ENCODE data around the gene KRTAP10-5. TPM values are rescaled to one million over a fixed set of nuclear protein-coding genes. Genes with fewer than 3 reads are reported as not detected.

The KRTAP10-5 gene
- polyA plus RNA-seq, 3 donors: not detected

DNA sequence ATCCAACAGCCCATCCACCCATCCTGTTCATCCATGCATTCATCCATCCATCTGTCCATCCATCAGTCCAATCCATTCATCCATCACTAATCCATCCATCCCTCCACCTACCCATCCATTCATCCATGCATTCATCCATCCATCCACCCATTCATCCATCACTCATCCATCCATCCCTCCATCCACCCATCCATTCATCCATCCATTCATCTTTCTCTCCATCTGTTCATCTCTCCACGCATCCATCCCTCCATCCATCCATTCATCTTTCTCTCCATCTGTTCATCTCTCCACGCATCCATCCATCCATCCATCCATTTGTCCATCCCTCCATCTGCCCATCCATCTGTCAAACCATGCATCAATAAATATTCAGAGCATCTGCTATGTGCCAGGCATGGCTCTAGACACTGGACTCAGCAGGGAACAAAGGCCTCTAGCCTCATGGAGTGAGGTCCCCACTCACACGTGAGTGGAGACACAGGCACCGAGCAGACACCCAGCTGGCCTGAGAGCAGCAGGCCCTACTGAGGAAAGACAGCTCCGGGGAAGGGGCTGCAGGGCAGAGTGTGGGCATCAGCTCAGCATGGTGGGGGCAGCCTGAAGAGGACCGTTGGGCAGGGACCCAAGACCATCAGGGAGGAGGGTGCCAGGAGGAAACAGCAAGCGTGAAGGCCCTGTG lies 50.0 kb downstream of the KRTAP10-5 start:
- DNase-seq: no peak

DNA sequence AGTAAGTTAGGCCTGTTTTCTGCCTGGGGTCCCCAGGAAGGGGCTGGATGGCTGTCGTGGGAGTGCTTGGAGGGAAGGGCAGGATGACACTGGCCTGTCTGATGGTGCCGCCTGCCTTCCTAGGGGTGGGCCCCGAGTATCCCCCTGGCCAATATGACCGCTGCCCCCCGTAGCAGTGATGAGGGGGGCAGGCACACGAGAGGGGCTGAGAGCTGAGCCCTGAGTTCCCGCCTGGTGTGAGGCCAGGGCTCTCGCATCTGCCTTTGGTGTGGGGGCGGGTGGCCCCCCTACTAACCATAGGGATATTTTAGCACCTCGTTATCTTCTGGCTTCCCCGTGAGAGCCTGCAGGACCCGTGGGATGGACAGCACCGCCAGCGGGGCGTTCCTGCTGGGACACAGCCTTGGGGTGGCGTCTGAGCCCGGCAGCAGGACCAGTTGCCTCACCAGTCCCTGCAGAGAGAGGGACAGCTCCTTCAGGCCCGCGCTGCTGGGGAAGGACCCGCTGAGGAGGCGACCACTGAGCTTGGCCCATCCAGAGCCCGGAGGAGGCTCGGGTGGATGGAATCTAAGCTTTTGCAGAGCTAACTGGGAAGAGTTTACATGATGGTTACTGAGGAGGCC lies 50.8 kb downstream of the KRTAP10-5 start:
- no peak for DNase-seq

Other genes with a start within 250 kb of the KRTAP10-5 start
- 10 to 100 TPM; 32.6 to 37.0 (median 33.0) TPM for gene CFAP410, start 241.2 kb downstream of the KRTAP10-5 start, polyA plus RNA-seq (ENCODE audit: insufficient read length in 3 of 3)
- 1 to 10 TPM in 2 of 3 donors, under 1 TPM in 1; 0.98 to 1.3 (median 1.2) TPM for gene TRPM2, start 227.0 kb downstream of the KRTAP10-5 start, polyA plus RNA-seq (ENCODE audit: insufficient read length in 3 of 3)
- 1 to 10 TPM; 4.6 to 5.6 (median 5.2) TPM for gene LRRC3, start 125.1 kb downstream of the KRTAP10-5 start, polyA plus RNA-seq (ENCODE audit: insufficient read length in 3 of 3)
- not detected for gene KRTAP10-1, start 40.4 kb downstream of the KRTAP10-5 start, polyA plus RNA-seq (ENCODE audit: insufficient read length in 3 of 3)
- not detected for gene KRTAP10-2, start 29.1 kb downstream of the KRTAP10-5 start, polyA plus RNA-seq (ENCODE audit: insufficient read length in 3 of 3)
- gene KRTAP10-3, start 21.8 kb downstream of the KRTAP10-5 start, polyA plus RNA-seq (ENCODE audit: insufficient read length in 3 of 3): not detected
- not detected for gene KRTAP10-4, start 6.9 kb downstream of the KRTAP10-5 start, polyA plus RNA-seq (ENCODE audit: insufficient read length in 3 of 3)
- not detected for gene KRTAP10-6, start 11.9 kb upstream of the KRTAP10-5 start, polyA plus RNA-seq (ENCODE audit: insufficient read length in 3 of 3)
- not detected for gene KRTAP10-7, start 20.0 kb upstream of the KRTAP10-5 start, polyA plus RNA-seq (ENCODE audit: insufficient read length in 3 of 3)
- not detected for gene KRTAP10-8, start 31.5 kb upstream of the KRTAP10-5 start, polyA plus RNA-seq (ENCODE audit: insufficient read length in 3 of 3)
- not detected for gene KRTAP10-9, start 46.5 kb upstream of the KRTAP10-5 start, polyA plus RNA-seq (ENCODE audit: insufficient read length in 3 of 3)
- gene KRTAP10-10, start 56.8 kb upstream of the KRTAP10-5 start, polyA plus RNA-seq (ENCODE audit: insufficient read length in 3 of 3): not detected
- gene KRTAP10-11, start 65.8 kb upstream of the KRTAP10-5 start, polyA plus RNA-seq (ENCODE audit: insufficient read length in 3 of 3): not detected
- gene KRTAP12-4, start 74.1 kb upstream of the KRTAP10-5 start, polyA plus RNA-seq (ENCODE audit: insufficient read length in 3 of 3): not detected
- gene KRTAP12-3, start 77.3 kb upstream of the KRTAP10-5 start, polyA plus RNA-seq (ENCODE audit: insufficient read length in 3 of 3): not detected
- gene KRTAP12-2, start 86.3 kb upstream of the KRTAP10-5 start, polyA plus RNA-seq (ENCODE audit: insufficient read length in 3 of 3): not detected
- gene KRTAP12-1, start 101.6 kb upstream of the KRTAP10-5 start, polyA plus RNA-seq (ENCODE audit: insufficient read length in 3 of 3): not detected
- gene KRTAP10-12, start 116.6 kb upstream of the KRTAP10-5 start, polyA plus RNA-seq (ENCODE audit: insufficient read length in 3 of 3): not detected
- 1 to 10 TPM in 2 of 3 donors, under 1 TPM in 1; 0.95 to 1.1 (median 1.0) TPM for gene TSPEAR, start 131.0 kb upstream of the KRTAP10-5 start, polyA plus RNA-seq (ENCODE audit: insufficient read length in 3 of 3)
- gene UBE2G2, start 221.2 kb upstream of the KRTAP10-5 start, polyA plus RNA-seq (ENCODE audit: insufficient read length in 3 of 3): 100 to 1,000 TPM in 2 of 3 donors, 10 to 100 TPM in 1; 63.5 to 144 (median 125) TPM
- 100 to 1,000 TPM; 101 to 116 (median 106) TPM for gene SUMO3, start 237.5 kb upstream of the KRTAP10-5 start, polyA plus RNA-seq (ENCODE audit: insufficient read length in 3 of 3)